ENCODE data around the gene CUL4A.

The CUL4A gene

GRCh38 chr13:113202912-113203311 is 6.5 kb upstream of the CUL4A start:
- DNase-seq (ENCODE audit: low read depth, low spot score): no peak
- H3K4me3 ChIP-seq (ENCODE audit: low read depth, low read length): no peak overlapping the region
- CTCF ChIA-PET: no interaction called here
- no peak for TF ChIP-seq CTCF (IDR thresholded peaks at IDR 0.05; ENCODE audit: insufficient read depth, low read length, missing control alignments)
- POLR2A ChIA-PET: no interaction called here

GRCh38 chr13:113203507-113204377 is 5.7 kb upstream of the CUL4A start:
- ChIA-PET POLR2A (no interaction called here), CTCF (no interaction called here)
- no peak for TF ChIP-seq CTCF (IDR thresholded peaks at IDR 0.05; ENCODE audit: insufficient read depth, low read length, missing control alignments)
- no peak overlapping the region for H3K4me3 ChIP-seq (ENCODE audit: low read depth, low read length)
- DNase-seq (ENCODE audit: low read depth, low spot score): no peak

GRCh38 chr13:113204378-113204734 is 5.1 kb upstream of the CUL4A start:
- ChIA-PET POLR2A (no interaction called here), CTCF (no interaction called here)
- no peak for TF ChIP-seq CTCF (IDR thresholded peaks at IDR 0.05; ENCODE audit: insufficient read depth, low read length, missing control alignments)
- no peak for DNase-seq (ENCODE audit: low read depth, low spot score)
- no peak overlapping the region for H3K4me3 ChIP-seq (ENCODE audit: low read depth, low read length)

GRCh38 chr13:113205428-113205931 is 3.9 kb upstream of the CUL4A start:
- no peak overlapping the region for H3K4me3 ChIP-seq (ENCODE audit: low read depth, low read length)
- ChIA-PET CTCF (no interaction called here), POLR2A (no interaction called here)
- no peak for TF ChIP-seq CTCF (IDR thresholded peaks at IDR 0.05; ENCODE audit: insufficient read depth, low read length, missing control alignments)
- DNase-seq (ENCODE audit: low read depth, low spot score): no peak

GRCh38 chr13:113207460-113207859 is 2.0 kb upstream of the CUL4A start:
- ChIA-PET CTCF (interaction anchor here (0.9 to 1.4 kb wide), 4 partner anchors 9 to 172 kb away, joined by 3 to 5 read pairs (median 3); no protein-coding TSS in a partner anchor), POLR2A (no interaction called here)
- peak overlapping the region; percentile 62 for H3K4me3 ChIP-seq (ENCODE audit: low read depth, low read length)
- no peak for TF ChIP-seq CTCF (IDR thresholded peaks at IDR 0.05; ENCODE audit: insufficient read depth, low read length, missing control alignments)
- no peak for DNase-seq (ENCODE audit: low read depth, low spot score)

GRCh38 chr13:113207890-113208420 is 1.5 kb upstream of the CUL4A start:
- CTCF ChIA-PET: interaction anchor here (1.2 to 1.4 kb wide), 2 partner anchors 13 to 172 kb away, joined by 3 to 5 read pairs; no protein-coding TSS in a partner anchor
- TF ChIP-seq CTCF (IDR thresholded peaks at IDR 0.05; ENCODE audit: insufficient read depth, low read length, missing control alignments): peak; percentile 0
- H3K4me3 ChIP-seq (ENCODE audit: low read depth, low read length): peak overlapping the region; percentile 62
- POLR2A ChIA-PET: interaction anchor here (1.0 to 1.1 kb wide), 3 partner anchors 30 to 115 kb away, joined by 3 to 4 read pairs (median 3); no protein-coding TSS in a partner anchor
- no peak for DNase-seq (ENCODE audit: low read depth, low spot score)
